Astrocyte of the spinal cord (primary cell): ENCODE data around the gene ATP8B4.

ENCODE experiments used
- DNase-seq: peaks from one replicate; pipeline ENCODE4 v3.0.0; 2011; ENCODE audit warnings: low read depth, low spot score
- H3K4me3 ChIP-seq: 2 replicates; pipeline ENCODE4 v1.5.1; 2011; ENCODE audit warnings: low read depth, mild to moderate bottlenecking, low read length, moderate library complexity
- CTCF ChIP-seq: IDR thresholded peaks from 2 replicates; pipeline ENCODE4 v1.5.1; 2012; ENCODE audit warnings: low read depth, mild to moderate bottlenecking, low read length, inconsistent platforms
- in situ Hi-C: cut with HindIII; loops from 2 replicates; pipeline ENCODE4 v1.10.0; 2017; ENCODE audit warnings: low sequenced_read_pairs

Gene ATP8B4

GRCh38 chr15:50057905-50058639 is 61.0 kb downstream of the ATP8B4 start:
- in situ Hi-C loops: no loop called here
- no peak overlapping the region for H3K4me3 ChIP-seq
- DNase-seq: peak; percentile 59
- no peak for TF ChIP-seq CTCF

- TF ChIP-seq CTCF: no peak
- H3K4me3 ChIP-seq: no peak overlapping the region
- in situ Hi-C loops: no loop called here
- no peak for DNase-seq
Observed at GRCh38 chr15:50057196-50057595, 61.8 kb downstream of the ATP8B4 start.

- in situ Hi-C loops: no loop called here
- no peak for DNase-seq
- TF ChIP-seq CTCF: no peak
- H3K4me3 ChIP-seq: no peak overlapping the region
Observed at GRCh38 chr15:50055750-50056157, 63.3 kb downstream of the ATP8B4 start.

- in situ Hi-C loops: no loop called here
- no peak overlapping the region for H3K4me3 ChIP-seq
Observed at GRCh38 chr15:50055332-50055731, 63.7 kb downstream of the ATP8B4 start.

GRCh38 chr15:50053055-50053856 is 65.8 kb downstream of the ATP8B4 start:
- H3K4me3 ChIP-seq: no peak overlapping the region
- TF ChIP-seq CTCF: no peak
- in situ Hi-C loops: no loop called here
- no peak for DNase-seq

More at GRCh38 chr15:50055332-50055731, 63.7 kb downstream of the ATP8B4 start:
- DNase-seq: peak; percentile 81
- TF ChIP-seq CTCF: no peak

- in situ Hi-C loops: no loop called here
- H3K4me3 ChIP-seq: no peak overlapping the region
- TF ChIP-seq CTCF: peak; percentile 77
- DNase-seq: peak; percentile 83
Observed at GRCh38 chr15:50051811-50052419, 67.1 kb downstream of the ATP8B4 start.
